SK-N-SH treated with all-trans-retinoic acid at 6 μM for 48 hours (cell line): Measurements from ENCODE around the gene WDR59.
"Not testable (repeated sequence)": the region's sequence is repeated elsewhere in the genome, so short reads cannot be mapped to it uniquely, and the experiment has no call there.

Experiments
- ARNTL ChIP-seq: fragments of 450-650 bp; formaldehyde crosslinking; IDR thresholded peaks from 2 replicates; pipeline ENCODE4 v1.5.0; 2020; ENCODE audit warnings: low read depth, mild to moderate bottlenecking, moderate library complexity, borderline replicate concordance
- CREB5 ChIP-seq: fragments of 250-450 bp; sonication (Bioruptor Pico); IDR thresholded peaks from 2 replicates; pipeline ENCODE4 v1.5.1; 2020; ENCODE audit warnings: low read depth, mild to moderate bottlenecking, moderate library complexity
- PATZ1 ChIP-seq: fragments of 250-450 bp; sonication (Bioruptor Pico); IDR thresholded peaks from 2 replicates; pipeline ENCODE4 v1.8.0; 2020; ENCODE audit warnings: mild to moderate bottlenecking, moderate library complexity, borderline replicate concordance
- POU6F1 ChIP-seq: fragments of 250-450 bp; sonication (Bioruptor Pico); IDR thresholded peaks from 2 replicates; pipeline ENCODE4 v1.8.0; 2021; ENCODE audit warnings: low read depth, mild to moderate bottlenecking, moderate library complexity, borderline replicate concordance
- PPARA ChIP-seq: fragments of 250-450 bp; sonication (Bioruptor Pico); IDR thresholded peaks from 2 replicates; pipeline ENCODE4 v1.5.0; 2020; ENCODE audit warnings: mild to moderate bottlenecking, borderline replicate concordance
- TOX ChIP-seq: fragments of 250-450 bp; sonication (Bioruptor Pico); IDR thresholded peaks from 2 replicates; pipeline ENCODE4 v1.8.0; 2021; ENCODE audit warnings: mild to moderate bottlenecking, moderate library complexity, borderline replicate concordance
- TSHZ2 ChIP-seq: fragments of 250-450 bp; sonication (Bioruptor Pico); IDR thresholded peaks from 2 replicates; pipeline ENCODE4 v1.5.0; 2020; ENCODE audit warnings: mild to moderate bottlenecking, moderate library complexity
- ZC3H10 ChIP-seq: fragments of 250-450 bp; sonication (Bioruptor Pico); IDR thresholded peaks from 2 replicates; pipeline ENCODE4 v1.5.1; 2021; ENCODE audit warnings: mild to moderate bottlenecking, moderate library complexity
- ZFP3 ChIP-seq: fragments of 250-450 bp; sonication (Bioruptor Pico); IDR thresholded peaks from 2 replicates; pipeline ENCODE4 v1.5.0; 2020; ENCODE audit warnings: mild to moderate bottlenecking, moderate library complexity
- ZFP30 ChIP-seq: fragments of 450-650 bp; formaldehyde crosslinking; IDR thresholded peaks from 2 replicates; pipeline ENCODE4 v1.5.0; 2022; ENCODE audit warnings: mild to moderate bottlenecking, moderate library complexity
- ZNF565 ChIP-seq: fragments of 450-650 bp; formaldehyde crosslinking; conservative IDR thresholded peaks from 2 replicates; pipeline ENCODE4 v1.5.0; 2020; ENCODE audit warnings: low read depth, mild to moderate bottlenecking, moderate library complexity
- ZNF70 ChIP-seq: fragments of 450-650 bp; formaldehyde crosslinking; IDR thresholded peaks from 2 replicates; pipeline ENCODE4 v1.5.0; 2020; ENCODE audit warnings: mild to moderate bottlenecking, moderate library complexity
- ZNF8 ChIP-seq: fragments of 450-650 bp; formaldehyde crosslinking; IDR thresholded peaks from 2 replicates; pipeline ENCODE4 v1.5.0; 2020; ENCODE audit warnings: mild to moderate bottlenecking, moderate library complexity

- TF ChIP-seq POU6F1 (CRISPR knock-in tag); PATZ1 (CRISPR knock-in tag); ZNF8 (CRISPR knock-in tag); PPARA (CRISPR knock-in tag); ZC3H10; CREB5 (CRISPR knock-in tag); ZFP30; ARNTL (CRISPR knock-in tag); ZNF565 (CRISPR knock-in tag); ZNF70; TOX (CRISPR knock-in tag); ZFP3 (CRISPR knock-in tag); TSHZ2 (CRISPR knock-in tag): not testable (repeated sequence)
Measured at GRCh38 chr16:74843381-74844035, 141.4 kb downstream of the WDR59 start.
